ENCODE results near the gene SLC2A10.

SLC2A10 gene

DNA sequence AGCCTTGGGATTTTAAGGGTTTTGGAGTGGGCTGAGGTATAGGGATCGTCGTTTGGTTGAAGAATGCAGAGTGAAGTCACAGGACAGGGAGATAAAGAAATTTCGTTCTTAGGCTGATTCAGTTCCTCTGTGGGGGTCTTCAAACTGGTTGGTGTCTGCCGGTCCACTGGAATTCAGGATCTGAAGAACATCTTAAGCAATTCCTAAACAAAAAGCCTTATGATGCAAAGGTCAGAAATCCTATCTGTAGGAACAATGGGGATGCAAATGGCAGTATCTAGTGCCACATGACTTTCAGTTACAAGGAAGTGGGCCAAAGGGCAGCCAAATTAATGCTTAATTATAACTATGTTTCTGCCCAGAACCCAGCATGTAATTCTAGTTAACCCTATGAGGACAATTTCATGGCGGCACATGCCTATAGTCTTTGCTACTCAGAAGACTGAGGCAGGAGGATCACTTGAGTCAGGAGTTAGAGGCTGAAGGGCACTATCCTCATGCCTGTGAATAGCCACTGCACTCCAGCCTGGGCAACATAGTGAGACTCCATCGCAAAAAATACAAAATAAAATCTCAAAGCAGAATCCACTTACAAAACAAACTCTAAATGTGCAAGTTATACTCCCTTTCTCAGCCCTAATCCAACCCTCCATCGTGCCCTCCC lies 4.6 kb upstream of the SLC2A10 start:
- no peak for DNase-seq

DNA sequence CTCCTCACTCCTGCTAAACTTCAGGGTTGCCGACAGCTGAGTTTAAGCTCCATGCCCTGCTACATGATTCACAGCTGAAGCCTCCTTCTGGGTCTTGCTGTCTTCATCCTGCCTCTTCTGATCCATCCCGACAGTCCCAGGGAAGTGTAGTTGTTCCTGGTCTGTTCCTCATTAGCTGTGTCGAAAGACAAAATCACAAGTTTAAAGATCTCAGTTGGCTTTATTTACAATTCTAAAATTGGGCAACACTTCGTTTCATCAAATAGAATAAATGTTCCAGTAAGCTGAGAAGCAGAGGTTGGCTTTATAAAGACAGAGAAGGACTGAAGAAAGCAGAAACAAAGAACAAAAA lies 4.1 kb upstream of the SLC2A10 start:
- no peak for DNase-seq

- no peak for DNase-seq
Measured at GRCh38 chr20:46706242-46706641, 3.2 kb upstream of the SLC2A10 start.

DNA sequence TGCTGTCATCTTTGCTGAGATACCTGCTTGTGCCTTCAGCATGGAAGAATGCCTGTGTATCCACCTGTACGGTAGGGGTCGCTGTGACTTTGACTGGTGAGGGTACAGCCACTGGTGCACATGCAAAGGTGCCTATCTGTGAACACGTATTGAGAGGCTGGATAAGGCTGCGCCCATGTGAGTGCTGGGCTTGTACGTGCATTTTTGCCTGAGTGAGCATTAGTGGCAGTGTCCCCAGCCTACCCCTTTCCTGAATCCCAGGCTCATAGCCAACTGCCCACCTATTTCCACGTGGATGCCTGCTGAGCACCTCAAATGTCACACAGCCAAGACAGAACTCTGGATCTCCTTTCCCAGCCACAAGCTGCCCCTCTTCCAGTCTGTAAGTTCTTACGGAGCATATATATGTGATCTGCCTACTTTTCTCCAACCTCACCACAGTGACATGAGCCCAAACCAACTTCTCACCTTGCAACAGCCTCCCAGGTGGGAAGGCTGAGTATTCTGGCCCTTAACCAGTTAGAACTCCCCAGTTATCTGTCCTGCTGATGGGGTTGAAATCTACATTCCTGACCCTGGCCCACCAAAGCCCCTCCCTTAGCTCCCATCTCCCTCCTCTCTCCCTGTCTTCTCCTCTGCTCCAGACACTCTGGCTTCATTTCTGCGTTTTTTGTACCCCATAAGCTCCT lies 1.1 kb upstream of the SLC2A10 start:
- no peak for DNase-seq

DNA sequence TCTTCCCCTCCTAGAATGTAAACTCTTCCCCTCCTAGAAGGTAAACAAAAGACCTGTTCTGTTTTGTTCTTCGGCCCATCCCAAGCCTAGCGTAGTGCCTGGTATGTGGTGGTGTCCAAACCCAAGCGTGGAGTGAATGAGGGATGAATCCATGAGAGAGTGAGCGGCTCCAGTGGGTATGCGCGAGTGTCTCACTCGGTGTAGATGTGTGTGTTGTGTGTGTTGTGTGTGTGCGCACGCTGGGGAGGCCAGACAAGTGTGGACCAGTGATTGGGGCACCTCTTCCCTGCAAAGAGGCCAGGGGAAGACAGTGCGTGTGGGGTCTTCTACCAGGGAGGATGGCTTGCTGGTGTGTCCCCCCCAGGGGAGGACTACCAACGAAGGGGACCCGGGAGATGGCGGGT lies 392 bp upstream of the SLC2A10 start:
- DNase-seq: no peak

DNA sequence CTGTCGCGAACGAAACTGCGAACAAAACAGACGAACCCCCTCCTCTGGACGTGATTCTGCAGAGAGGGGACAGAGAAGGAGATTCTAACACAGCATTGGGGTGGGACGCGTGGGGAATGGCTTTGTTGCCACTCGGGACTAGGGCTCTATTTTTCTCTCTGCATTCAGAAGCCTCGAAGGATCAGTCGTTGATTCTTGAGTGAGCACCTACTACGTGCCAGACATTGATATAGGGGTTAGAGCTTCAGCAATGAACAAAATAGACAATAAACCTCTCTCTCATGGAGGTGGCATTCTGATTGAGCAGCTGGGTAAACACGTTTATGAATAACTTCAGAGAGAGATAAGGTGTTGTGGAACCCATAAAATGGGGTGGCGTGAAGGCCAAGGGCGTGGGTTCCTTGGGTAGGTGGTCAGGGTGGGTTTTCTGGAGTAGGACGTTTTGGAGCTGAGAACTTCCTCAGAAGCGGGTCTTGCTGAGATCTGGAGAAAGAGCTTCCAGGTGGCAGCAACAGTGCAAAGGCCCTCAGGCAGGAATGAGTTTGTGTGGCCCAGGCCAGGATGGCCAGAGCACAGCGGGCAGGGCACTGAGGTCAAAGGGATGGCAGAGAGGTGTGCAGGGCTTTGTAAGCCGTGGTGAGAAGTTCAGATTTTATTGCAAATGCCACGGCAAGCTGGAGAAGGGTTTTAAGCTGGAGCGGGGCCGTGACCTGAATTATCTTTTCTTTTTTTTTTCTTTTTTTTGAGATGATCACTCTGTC lies 884 bp downstream of the SLC2A10 start:
- DNase-seq: no peak

DNA sequence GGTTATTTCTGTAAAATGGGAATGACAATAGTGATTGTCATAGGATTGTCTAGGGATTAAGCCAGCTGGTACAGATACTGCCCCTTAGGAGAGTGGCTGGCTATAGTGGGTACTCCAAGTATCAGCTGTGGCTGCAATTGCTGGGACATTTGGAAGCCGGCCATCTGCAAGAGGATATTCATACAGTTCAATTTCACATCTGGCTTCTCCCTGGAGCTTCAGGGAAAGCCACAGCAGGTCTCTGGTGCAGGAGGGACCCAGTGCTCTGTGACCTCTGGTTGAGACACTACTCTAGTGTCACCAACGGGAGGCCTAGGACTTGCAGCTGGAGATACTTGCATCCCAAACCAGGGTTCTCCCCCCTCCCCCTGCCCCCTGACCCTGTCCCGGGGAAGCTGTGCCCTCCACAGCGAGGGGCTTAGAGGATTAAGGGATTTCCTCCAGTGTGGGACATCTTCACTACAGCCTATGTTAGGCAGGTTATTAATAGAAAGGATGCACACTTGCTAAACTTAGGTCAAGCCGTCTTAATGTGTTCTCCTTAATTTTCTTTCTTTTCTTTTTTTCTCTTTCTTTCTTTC lies 2.7 kb downstream of the SLC2A10 start:
- no peak for DNase-seq

- no peak for DNase-seq
Measured at GRCh38 chr20:46713957-46714834, 4.7 kb downstream of the SLC2A10 start.

- no peak for DNase-seq
Measured at GRCh38 chr20:46715292-46715756, 5.9 kb downstream of the SLC2A10 start.

GRCh38 chr20:46717818-46718541 lies 8.5 kb downstream of the SLC2A10 start:
- DNase-seq: no peak

DNA sequence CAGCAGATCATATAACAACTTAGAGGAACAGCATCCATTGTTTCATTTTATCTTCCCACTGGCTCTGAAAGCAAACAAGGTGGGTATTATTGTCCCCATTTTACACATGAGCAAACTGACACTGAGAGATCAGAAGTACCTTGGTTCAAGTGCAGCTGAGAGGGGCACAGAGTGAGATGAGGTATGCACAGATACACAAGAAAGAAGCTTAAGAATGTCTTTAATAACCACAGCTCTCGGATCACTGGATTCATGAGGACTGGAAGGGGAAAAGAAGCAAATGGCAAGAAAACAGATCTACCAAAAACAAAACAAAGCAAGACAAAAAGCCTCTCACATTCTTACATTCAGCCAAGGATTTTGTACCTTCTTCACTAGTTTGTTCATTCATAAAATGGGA lies 10.6 kb downstream of the SLC2A10 start:
- DNase-seq: no peak

DNA sequence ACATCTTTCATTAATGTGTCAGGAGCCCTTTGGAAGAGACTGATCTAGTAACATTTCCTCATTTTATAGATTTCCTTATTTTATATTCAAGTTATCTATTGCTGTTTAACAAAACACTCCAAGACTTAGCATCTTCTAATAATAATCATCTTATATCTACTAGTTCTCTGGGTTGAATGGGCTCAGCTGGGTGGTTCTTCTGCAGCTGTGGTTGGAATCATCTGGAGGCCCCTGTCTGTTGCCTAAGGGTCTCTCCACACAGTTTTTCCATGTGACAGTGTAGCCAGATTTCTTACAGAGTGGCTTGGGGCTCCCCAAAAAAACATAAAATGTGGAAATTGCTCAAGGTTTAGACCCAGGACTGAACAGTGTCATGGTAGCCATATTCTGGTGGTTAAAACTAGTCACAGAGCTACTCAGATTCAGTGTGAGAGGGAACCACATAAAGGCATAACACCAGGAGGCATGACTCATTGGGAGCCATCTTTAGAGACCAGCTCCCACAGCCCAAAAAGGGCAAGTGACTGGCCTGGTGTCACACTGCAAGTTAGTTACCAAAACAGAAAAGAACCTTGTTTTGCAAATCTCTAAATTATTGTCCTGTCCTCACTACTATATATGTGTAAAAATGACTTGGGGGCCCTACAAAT lies 11.5 kb downstream of the SLC2A10 start:
- no peak for DNase-seq

DNA sequence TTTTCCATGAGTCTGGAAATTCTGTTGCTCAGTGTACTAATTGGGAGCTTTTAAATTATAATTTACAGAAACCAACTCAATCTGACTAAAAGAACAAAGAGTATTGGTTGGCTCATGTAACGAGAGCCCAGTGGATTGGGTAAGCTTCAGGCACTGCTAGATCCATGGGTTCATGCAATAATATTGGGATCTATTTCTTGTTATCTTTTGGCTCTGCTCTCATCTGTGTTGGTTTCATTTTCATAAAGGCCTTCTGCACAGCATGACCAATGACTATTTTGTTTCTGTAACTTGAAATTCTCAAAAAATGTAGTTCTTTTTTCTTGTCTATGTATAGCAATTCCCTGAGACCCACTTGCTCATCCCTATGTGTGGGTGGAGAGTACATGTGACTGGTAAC lies 12.0 kb downstream of the SLC2A10 start:
- DNase-seq: no peak

GRCh38 chr20:46722450-46722849 lies 13.0 kb downstream of the SLC2A10 start:
- DNase-seq: no peak

DNA sequence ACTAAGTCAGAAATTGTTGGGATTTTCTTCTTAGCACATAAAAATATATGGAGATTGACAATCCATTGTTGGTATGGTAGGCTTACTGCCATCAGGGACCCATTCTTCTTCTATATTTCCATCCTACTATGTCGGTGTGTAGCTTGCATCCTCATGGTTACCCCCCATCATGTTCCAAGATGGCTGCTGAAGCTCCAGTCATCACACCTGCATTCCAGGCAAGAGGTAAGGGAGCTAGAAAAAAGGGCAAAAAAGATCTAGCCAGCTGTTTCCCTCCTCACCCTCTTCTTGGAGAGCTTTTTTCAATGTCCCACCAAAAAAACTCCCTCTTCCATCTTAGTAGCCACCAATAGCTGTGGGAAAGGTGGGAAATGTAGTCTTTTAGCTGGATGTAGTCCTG lies 13.6 kb downstream of the SLC2A10 start:
- DNase-seq: no peak

GRCh38 chr20:46724343-46724959 lies 15.0 kb downstream of the SLC2A10 start:
- DNase-seq: no peak

DNA sequence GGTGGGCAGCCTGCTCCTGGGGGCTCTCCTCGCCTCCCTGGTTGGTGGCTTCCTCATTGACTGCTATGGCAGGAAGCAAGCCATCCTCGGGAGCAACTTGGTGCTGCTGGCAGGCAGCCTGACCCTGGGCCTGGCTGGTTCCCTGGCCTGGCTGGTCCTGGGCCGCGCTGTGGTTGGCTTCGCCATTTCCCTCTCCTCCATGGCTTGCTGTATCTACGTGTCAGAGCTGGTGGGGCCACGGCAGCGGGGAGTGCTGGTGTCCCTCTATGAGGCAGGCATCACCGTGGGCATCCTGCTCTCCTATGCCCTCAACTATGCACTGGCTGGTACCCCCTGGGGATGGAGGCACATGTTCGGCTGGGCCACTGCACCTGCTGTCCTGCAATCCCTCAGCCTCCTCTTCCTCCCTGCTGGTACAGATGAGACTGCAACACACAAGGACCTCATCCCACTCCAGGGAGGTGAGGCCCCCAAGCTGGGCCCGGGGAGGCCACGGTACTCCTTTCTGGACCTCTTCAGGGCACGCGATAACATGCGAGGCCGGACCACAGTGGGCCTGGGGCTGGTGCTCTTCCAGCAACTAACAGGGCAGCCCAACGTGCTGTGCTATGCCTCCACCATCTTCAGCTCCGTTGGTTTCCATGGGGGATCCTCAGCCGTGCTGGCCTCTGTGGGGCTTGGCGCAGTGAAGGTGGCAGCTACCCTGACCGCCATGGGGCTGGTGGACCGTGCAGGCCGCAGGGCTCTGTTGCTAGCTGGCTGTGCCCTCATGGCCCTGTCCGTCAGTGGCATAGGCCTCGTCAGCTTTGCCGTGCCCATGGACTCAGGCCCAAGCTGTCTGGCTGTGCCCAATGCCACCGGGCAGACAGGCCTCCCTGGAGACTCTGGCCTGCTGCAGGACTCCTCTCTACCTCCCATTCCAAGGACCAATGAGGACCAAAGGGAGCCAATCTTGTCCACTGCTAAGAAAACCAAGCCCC lies 16.0 kb downstream of the SLC2A10 start:
- no peak for DNase-seq

GRCh38 chr20:46731770-46732169 lies 22.3 kb downstream of the SLC2A10 start:
- DNase-seq: no peak

DNA sequence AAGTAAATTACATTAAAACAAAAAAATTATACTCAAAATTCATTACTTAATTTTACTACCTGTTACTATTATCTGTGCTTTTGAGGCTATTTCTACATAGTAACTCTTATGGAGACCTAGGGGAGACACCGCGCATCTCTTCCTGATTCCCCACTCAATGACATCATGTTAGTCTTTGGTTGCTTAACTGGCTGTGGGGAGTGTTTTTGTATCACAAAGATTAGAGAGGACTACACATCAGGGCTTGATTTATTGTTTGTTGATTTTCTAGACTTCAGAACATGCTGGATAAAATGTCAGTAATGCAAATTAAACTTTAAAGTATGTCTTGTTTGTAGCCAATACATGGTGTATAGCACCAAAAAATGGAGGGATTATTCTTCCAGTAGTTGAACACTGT lies 26.0 kb downstream of the SLC2A10 start:
- DNase-seq: no peak
